Activated CD8-positive, alpha-beta memory T cell treated with anti-CD3 and anti-CD28 coated beads for 1 hour (primary cell): Measurements from ENCODE around the gene ATP1A3.
"Not testable (repeated sequence)": the region's sequence is repeated elsewhere in the genome, so short reads cannot be mapped to it uniquely, and the experiment has no call there.

Source experiments
- DNase-seq, 2 donors: peaks; one replicate each; pipeline ENCODE4 v3.0.0-alpha.2; 2020; ENCODE audit warnings: low read depth in 1 of 2; ENCODE audit errors: extremely low read depth in 1 of 2

ATP1A3 gene

DNA sequence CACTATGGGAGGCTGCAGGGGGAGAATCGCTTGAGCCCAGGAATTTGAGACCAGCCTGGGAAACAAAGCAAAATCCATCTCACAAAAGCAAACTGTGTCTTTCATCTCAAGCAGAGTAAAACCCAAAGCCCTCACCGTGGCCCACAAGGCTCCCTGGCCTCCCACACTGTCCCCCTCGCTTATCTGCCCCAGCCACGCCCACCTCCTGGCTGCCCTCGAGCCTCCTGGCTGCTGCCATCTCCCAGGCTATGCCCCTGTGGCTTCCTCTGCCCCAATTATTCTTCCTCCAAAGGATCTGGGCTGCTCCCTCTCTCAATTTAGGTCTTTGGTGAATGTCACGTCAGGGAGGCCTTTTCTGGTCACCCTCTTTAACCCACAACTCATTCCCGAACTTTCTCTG lies 38.5 kb downstream of the ATP1A3 start:
- DNase-seq: no peak

DNA sequence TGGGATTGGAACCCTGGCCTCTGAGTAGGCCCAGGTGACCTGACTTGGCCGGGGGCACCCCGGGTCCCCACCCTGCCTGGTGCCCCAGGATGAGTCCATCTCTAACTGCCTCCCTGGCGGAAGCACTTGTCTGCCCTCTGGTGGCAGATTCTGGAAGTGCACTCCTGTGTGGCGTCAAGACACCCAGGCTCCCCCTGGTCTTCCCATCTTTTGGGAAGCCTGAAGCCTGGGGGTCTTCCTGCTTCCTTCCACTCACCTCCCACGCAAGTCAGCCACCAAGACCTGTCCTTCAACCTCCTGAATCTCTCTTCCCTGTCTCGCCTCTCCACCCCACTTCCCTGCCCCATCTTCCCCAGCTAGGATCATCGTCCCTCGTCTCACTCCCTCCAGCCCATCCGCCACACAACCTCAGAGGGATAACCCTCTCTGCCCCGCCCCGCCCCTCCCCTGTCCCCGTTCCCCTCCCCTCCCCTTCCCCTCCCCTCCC lies 42.3 kb downstream of the ATP1A3 start:
- peak; percentile 78 to 87 for DNase-seq

DNA sequence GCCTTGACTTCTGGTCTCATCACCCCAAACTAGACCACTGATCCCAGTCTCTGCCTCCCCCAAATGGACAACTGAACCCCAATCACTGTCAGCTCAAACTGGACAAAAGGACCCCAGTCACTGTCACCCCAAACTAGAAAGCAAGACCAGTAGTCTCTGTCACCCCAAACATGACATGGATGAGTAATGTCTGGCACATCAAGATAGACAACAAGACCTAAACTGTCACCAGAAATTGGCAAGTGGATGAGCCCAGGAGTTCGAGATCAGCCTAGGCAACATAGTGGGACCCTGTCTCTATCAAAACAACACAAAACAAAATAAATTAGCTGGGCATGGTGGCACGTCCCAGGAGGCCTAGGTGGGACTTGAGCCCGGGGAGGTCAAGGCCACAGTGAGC lies 46.9 kb downstream of the ATP1A3 start:
- DNase-seq: no peak

DNA sequence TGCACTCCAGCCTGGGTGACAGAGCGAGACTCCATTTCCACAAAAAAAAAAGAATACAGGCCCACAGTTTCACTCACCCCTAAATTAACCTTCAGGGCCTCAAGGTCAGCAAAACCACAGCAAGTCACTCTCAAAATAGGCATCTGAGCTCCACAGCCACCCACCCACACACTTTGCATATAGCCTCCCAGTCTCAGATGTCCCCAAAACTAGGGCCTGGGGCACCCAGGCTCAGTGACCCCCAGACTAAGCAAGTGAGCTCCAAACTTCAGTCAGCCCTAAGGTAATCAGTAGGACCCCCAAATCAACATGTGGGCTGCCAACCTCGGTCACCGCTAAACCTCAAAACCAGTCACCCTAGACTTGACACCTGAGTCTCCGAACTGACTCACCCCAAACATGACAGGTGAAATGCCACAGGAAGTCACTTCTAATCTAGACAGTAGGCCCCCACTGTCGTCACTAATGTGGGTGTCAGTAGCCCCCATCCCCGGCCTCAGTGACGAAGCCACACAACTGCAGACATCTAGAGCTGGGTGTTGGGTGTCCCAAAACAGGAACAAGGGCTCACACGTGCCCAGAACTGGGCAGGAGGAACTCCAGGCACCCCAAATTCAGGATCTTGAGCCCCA lies 48.8 kb downstream of the ATP1A3 start:
- DNase-seq: peak; percentile 69 to 88

DNA sequence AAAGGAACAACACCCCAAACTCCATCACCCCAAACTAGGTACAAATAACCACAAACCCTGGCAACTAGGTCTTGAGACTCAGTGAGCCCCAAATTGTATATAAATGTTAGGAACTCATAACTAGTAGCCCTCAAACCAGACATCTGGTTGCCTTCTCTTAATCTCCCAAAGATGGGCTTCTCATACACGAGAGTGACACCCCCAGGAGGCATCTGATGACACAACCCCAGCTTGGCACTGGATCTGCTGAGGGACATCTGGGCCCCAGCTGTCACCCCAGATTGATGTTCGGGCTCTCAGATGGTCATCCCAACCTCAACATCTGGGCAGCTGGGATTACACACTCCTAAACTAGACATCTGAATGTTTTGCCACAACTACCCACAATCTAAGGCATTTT lies 49.7 kb downstream of the ATP1A3 start:
- no peak for DNase-seq

DNA sequence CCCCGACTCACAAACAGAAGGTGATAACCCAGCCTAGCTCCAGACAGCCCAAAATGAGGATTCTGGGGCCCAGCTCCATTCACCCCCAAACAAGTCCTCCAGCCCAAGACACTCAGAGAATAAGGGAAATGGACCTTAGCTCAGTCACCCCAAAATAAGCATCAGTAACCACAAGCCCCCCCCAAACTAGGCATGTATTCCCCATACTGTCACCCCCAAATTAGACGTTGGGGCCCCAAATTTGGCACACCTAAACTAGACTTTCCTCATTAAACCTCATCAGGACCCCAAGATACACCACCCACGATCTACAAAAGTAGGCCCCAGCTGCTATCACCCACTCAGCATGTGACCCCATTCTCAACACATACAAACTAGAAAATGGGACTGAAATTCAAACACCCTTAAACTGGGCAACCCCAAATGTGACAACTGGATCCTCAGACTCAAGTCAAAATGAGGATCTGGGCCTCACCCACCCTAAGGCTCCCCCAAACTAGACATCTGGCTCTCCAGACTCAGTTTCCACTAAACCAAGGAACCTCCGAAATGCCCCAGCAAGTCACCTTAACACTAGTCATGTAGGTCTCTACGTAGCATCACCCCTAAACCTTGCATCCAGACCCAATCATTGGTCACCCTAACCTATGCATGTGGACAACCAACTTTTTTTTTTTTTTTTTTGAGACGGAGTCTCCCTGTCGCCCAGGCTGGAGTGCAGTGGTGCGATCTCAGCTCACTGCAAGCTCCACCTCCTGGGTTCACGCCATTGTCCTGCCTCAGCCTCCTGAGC lies 52.4 kb downstream of the ATP1A3 start:
- DNase-seq: no peak

DNA sequence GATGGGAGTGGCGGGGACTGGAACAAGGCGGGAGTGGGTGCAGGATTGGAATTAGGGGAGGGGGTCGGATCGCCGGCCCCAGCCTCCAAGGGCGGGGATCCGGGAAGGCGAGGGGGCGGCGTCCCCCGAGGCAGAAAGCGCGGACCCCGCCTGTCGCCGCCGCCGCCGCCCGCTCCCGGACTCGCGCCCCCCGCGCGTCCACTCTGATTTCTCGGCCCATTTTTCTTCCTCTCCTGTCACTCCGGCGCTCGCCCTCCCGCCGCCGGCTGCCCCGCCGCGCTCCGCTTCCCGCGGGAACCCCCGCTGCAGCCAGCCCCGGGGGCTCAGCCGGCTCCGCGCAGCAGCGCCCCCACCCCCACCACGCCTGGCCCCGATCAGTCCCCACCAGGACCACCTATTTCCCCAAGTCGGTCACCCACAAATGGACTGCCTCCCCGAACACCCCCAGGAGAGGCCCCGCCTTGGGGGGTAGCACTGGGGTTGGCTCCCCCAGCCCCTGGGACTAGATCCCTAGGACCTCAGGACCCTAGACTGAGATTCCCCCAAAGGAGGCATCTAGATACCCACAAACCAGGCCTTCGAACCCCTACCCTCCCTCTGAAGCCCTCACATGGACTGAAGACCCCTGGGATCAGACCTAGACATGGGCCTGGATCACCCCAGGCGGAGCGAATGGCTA lies 53.2 kb downstream of the ATP1A3 start:
- DNase-seq: no peak

DNA sequence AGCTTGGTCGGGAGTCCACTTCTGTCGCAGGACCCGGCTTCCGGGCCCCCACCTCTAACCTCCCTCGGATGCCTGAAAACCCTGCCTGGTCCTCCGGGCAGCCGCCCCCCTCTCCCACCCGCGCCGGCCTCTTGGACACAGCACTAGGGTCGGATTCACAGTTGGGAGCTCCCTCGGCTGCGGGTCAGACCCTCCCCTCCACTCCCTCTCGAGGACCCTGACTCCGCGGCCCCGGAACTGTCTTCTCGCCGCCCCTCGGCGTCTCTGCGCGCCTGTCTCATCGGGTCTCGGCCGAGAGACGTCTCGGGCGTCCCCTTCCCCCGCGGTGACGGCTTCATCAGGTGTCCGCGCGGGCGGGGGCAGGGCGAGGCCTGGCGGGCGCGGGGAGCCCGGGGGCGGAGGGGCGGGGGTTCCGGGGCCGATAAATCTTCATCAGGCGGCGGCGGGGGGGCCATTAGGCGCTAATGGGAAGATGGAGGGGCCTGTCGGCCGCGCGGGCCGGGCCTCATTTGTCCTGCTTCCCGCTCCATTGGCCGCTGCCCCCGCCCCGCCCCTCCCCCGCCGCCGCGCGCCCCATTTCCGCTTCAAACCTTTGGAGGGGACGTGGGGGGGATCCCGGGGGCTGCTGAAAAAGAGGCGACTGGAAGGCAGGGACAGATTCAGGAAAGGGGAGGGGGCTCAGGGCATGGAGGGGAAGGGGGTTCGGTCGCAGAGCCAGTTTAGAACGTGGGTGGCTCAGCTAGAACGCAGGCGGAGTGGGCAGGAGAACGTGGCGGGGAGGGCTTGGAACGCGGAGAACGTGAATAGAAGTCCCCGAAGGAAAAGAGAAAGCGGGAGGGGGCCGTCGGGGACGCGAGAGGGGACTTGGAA lies 53.9 kb downstream of the ATP1A3 start:
- DNase-seq: no peak

DNA sequence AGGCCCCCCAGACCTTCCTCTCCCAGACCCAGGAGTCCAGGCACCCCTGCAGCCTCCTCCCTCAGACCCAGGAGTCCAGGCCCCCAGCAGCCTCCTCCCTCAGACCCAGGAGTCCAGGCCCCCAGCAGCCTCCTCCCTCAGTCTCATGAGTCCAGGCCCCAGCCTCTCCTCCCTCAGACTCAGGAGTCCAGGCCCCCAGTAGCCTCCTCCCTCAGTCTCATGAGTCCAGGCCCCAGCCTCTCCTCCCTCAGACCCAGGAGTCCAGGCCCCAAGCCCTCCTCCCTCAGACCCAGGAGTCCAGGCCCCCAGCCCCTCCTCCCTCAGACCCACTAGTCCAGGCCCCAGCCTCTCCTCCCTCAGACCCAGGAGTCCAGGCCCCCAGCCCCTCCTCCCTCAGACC lies 54.8 kb downstream of the ATP1A3 start:
- not testable (repeated sequence) for DNase-seq

DNA sequence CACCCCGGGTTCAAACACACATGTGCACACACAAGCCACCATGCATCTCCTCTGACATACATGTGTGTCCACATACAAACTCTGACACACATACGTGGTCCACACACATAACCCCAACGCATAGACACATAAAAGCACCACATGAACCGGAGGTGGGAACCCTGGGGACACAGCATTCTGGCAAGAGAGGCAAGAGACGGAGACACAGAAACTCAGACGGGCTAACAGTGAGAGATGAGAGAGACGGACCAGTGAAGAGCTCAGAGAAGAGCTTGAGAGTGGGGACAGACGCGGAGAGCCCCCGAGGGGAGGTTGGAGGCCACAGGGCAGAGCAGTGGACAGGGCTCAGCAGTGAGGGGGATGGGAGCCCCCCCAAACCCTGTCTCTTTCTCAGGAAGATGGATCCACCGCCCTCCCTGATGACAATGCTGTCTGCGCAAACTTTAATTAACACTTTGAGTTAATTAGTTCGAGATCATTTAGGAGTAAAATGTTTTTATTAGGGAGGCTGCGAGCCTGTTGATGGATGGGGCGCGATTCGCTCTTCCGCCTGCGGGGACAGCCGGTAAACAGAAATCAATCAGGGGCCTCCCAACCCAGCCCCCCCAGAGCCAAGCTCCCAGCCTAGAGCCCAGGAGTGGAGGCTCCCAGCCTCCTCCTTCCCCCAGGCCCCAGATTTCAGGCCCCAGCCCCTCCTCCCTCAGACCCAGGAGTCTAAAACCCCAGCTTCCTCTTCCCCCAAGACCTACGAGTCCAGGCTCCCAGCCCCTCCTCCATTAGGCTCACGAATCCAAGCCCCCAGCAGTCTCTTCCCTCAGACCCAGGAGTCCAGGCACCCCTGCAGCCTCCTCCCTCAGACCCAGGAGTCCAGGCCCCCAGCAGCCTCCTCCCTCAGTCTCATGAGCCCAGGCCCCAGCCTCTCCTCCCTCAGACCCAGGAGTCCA lies 56.2 kb downstream of the ATP1A3 start:
- DNase-seq: no peak

DNA sequence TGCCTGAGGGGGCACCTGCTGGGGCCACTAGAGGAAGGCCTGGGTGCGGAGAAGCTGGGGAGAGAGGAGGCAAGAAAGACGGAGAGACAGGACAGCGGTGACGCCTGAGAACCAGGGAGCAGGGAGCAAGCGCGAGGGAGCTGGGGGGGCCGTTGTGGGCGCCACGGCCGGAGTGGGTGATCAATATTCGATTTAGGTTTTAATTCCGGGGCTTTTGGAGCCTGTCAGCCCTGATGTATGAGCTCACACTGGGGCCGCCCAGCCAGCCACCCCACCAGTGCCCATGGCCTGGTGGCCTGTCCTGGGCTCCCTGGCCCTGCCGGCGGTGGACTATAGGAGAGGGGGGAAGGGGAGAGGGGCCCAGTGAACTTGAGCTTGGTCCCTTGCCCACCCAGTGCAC lies 57.1 kb downstream of the ATP1A3 start:
- DNase-seq: no peak

DNA sequence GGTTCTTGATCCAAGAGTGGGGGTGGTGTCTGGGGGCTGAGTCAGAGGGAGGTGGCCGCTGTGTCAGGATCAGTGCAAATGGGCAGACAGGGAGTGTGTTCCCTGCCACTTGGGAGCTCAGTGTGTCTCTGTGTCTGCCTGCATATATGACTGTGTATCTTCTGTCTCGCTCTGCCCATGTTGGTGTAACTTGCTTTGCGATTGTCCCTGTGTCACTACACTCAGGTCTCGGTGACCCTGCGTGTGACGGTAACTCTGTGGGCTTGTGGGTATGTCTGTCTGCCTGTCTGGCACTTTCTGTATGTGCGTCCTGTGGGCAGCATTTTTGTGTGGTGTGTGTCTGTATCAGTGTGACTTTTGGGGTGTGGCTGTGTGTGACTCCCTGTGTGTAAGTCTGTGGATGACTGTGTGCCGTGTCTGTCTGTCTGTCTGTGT lies 57.6 kb downstream of the ATP1A3 start:
- no peak for DNase-seq

DNA sequence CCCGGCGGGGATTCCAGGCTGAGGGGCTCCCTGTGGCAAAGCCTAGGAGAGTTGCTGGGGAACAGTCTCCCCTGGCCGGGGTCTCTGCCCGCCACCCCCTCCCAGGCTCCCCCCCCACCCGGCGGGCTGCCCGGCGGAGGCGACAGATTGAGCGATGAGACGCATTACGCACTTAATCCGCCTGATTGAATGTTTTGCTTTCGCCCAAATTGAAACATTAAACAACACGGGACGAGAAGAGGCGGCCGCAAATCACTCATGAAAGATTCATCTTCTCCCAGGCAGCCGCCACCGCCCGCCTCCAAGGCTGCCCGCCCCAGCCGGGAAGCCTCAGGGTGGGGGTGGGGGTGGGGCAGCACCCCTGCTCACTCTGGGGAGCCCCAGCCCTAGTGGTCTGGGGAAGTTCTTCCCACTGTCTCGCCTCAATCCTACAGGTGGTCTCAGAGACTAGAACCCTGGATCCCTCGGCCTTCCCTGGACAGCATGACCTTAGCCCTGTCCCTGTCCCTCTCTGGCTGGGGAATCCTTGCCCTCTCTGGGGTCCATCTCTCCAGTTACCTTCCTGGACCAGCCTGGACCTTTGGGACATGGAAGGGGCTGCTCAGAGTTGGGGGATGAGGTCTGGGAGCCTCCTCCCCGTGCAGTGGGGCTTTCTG lies 58.1 kb downstream of the ATP1A3 start:
- no peak for DNase-seq

DNA sequence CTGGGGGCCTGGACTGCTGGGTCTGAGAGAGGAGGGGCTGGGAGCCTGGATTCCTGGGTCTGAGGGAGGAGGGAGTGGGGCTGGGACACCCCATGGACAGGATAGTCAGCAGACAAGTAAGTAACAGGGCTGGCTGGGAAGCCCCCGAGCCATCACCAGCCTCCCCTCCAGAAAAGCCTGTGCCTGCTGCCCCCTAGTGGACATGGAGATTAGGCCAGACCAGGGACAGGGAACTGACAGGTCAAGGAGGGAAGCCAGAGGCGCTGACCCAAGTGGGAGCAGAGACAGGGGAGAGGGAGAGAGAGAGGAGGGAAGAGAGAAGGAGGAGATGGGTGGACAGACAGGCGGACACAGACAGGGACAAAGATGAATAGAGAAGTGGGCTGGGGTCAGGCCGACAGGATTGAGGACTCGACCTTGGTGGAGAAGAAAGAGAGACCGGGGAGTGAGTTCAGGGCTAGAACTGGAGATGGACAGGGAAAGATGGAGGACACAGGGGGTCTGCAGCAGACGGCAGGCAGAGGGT lies 59.1 kb downstream of the ATP1A3 start:
- peak; percentile 58 to 61 for DNase-seq

DNA sequence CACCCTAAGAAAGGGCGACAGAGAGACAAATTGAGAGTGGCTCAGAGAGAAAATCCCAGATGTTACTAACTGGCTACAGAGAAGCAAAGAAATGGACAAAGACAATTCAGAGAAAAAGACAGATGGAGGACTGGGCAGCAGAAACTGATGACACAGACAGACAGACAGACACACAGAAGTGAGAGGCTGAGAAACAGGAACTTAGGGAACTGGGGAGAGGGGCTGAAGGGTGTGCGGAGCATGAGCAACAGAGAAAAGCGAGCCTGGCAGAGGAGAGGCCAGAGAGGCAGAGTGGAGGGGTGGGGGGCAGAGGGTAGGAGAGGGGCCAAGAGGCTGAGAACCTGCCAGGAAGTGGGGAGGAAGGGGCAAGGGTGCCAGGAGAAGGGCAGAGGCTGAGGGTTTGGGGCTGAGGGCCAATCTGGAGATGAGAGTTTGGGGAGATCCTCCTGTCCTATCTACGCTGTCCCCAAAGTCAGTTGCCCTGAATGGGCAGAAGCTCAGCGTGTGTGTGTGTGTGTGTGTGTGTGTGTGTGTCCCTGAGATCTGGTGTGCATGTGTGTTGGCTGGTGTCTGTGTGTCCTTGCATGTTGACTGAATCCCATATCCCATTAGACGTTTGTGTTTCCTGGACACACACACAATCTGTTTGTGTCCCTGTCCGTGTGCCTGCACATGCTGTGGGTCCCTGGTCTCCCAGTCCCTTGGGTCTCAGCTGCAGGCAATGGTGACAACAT lies 60.2 kb downstream of the ATP1A3 start:
- no peak for DNase-seq

DNA sequence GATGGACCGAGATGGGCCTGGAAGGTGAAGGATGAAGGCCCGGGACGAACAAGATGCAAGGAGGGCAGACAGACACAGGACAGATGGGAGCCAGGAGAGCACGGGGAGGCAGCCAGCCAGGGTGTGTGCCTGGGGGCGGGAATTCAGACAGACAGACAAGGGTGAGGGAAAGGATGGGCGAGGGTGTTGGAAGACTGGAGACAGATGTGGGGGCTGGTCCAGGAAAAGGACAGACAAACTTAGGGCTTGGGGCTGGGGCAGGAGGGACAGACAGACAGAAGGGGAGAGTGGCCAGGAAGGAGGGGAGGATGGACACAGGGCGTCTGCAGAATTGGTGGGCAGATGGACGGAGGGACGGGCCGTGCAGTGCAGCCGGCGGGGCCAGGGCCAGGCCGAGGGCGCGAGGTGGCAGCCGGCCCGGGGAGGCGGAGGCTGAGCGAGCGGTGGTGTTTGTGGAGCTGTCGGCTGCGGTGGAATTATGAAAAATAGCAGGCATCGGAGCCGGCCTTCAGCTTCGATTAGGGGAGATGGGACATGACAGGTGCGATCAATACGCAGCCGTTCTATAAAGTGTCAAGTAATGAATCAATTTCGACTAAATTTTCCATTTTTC lies 61.2 kb downstream of the ATP1A3 start:
- no peak for DNase-seq

DNA sequence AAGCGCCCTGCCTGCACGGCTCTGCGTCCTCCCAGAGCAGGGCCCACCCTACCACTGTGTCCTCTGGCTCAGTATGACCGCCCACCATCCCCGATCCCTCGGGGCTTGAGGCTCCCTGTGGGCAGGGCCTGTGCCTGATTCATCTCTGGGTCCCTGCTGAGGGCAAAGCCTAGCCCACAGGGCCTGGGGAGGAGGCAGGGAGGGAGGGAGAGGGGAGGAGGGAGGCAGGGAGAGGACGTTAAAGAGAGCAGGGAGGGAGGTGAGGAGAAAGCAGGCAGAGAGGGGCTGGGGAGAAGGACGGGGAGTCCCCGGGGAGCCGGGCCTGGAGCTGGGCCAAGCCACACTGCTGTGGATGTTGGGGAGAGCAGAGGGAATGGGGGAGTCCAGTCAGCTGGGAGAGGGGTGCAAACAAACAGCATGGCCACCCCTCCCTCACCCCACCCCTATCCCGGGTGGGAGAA lies 61.7 kb downstream of the ATP1A3 start:
- no peak for DNase-seq
